Nephron progenitor cell (in vitro differentiated cells): ENCODE measurements around the gene ATF6B.

Experiments
- DNase-seq: peaks from one replicate; pipeline ENCODE4 v3.0.0; 2021
- H3K27ac Mint-ChIP-seq: 2 replicates; pipeline ENCODE4 v1.8.0; 2021; ENCODE audit warnings: mild to moderate bottlenecking, moderate library complexity, mixed read lengths
- H3K27me3 Mint-ChIP-seq: 2 replicates; pipeline ENCODE4 v1.8.0; 2021; ENCODE audit warnings: mild to moderate bottlenecking, low read depth, mixed read lengths; ENCODE audit not compliant: poor library complexity
- H3K36me3 Mint-ChIP-seq: 2 replicates; pipeline ENCODE4 v1.8.0; 2021; ENCODE audit warnings: low read depth, mixed read lengths
- H3K4me1 Mint-ChIP-seq: 2 replicates; pipeline ENCODE4 v1.8.0; 2021; ENCODE audit warnings: mixed read lengths
- H3K4me3 Mint-ChIP-seq: 2 replicates; pipeline ENCODE4 v1.8.0; 2021; ENCODE audit warnings: mild to moderate bottlenecking, moderate library complexity, mixed read lengths
- H3K9me3 Mint-ChIP-seq: 2 replicates; pipeline ENCODE4 v1.8.0; 2021; ENCODE audit warnings: mild to moderate bottlenecking, moderate library complexity, mixed read lengths
- TF ChIP-seq, protein P1 (sequence below): fragments of 200-600 bp; sonication (generic); IDR thresholded peaks from 2 replicates; pipeline ENCODE4 v1.5.0; 2021; ENCODE audit warnings: antibody characterized with exemption

ATF6B gene

DNA sequence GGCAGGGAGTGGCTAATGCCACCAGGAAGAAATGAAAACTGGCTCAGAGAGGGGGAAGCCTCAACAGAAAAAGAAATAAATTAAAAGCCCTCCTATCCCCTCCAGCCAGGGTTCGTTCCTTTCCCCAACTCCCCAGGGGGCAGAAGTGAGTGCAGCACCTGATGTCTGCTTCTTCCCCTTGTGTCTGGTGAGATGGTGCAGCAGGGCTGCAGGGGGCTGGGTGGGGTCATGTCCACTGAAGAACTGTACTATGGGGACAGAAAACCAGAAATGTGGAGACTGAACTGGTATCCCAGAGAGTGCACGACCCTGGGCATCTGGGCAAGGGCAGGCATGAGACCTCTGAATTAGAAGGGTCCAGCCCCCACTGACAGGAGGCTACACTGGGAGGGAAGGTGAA is 40.3 kb upstream of the ATF6B start:
- no peaks in the 10 kb centered on the region for H3K9me3 Mint-ChIP-seq
- TF ChIP-seq, protein P1, sequence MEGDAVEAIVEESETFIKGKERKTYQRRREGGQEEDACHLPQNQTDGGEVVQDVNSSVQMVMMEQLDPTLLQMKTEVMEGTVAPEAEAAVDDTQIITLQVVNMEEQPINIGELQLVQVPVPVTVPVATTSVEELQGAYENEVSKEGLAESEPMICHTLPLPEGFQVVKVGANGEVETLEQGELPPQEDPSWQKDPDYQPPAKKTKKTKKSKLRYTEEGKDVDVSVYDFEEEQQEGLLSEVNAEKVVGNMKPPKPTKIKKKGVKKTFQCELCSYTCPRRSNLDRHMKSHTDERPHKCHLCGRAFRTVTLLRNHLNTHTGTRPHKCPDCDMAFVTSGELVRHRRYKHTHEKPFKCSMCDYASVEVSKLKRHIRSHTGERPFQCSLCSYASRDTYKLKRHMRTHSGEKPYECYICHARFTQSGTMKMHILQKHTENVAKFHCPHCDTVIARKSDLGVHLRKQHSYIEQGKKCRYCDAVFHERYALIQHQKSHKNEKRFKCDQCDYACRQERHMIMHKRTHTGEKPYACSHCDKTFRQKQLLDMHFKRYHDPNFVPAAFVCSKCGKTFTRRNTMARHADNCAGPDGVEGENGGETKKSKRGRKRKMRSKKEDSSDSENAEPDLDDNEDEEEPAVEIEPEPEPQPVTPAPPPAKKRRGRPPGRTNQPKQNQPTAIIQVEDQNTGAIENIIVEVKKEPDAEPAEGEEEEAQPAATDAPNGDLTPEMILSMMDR = no peak
- H3K27ac Mint-ChIP-seq = peak overlapping the region; percentile 94
- H3K36me3 Mint-ChIP-seq = peaks cover 60% of the 10 kb centered on the region
- no peaks in the 10 kb centered on the region for H3K27me3 Mint-ChIP-seq
- no peak overlapping the region for H3K4me3 Mint-ChIP-seq
- DNase-seq = no peak
- peaks cover 26% of the 10 kb centered on the region for H3K4me1 Mint-ChIP-seq

DNA sequence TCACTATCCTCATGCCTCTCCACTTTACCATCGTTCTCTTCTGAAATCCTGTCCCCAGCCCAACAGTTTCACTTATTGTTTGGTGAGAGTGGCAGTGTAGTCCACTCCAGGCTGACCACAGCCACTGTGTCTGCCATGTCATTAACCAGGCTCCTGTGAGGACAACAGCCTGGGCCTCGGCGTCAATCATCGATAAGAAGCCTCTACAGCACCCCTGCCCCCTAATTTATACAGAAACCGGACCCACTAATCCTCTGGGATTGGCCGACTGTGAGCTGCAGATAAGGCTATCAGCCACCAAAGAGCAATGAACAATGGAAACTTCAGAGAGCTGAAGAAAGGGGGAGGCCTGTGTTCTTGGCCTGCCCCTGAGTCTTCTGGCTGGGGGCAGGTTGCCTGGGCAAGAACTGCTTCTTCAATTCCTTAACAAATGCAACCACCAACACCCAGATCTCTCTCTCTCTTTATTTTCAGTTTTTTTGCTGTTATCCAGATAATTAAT is 39.8 kb upstream of the ATF6B start:
- TF ChIP-seq, protein P1 = no peak
- no peak for DNase-seq
- Mint-ChIP-seq H3K27me3 (no peaks in the 10 kb centered on the region), H3K4me1 (peaks cover 20% of the 10 kb centered on the region), H3K9me3 (no peaks in the 10 kb centered on the region), H3K27ac (peak overlapping the region; percentile 94), H3K4me3 (no peak overlapping the region), H3K36me3 (peaks cover 65% of the 10 kb centered on the region)

DNA sequence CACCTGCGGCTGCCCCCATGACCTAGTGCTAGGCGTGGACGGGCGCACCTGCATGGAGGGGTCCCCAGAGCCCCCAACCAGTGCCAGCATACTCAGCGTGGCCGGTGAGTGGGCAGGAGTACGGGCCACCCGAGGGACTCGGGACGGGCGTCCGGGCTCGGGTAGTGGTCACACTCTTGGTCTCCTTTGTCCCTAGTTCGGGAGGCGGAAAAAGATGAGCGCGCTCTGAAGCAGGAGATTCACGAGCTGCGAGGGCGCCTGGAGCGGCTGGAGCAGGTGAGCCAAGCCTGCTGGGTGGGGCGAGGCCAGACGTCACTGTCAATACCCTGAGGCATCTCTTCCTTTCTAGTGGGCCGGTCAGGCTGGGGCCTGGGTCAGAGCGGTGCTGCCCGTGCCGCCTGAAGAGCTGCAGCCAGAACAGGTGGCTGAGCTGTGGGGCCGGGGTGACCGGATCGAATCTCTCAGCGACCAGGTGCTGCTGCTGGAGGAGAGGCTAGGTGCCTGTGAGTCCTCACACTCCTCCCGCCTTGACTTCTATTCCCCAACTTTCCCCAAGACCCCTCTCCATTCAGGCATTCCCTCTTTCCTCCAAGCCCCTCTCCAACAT is 39.2 kb upstream of the ATF6B start:
- H3K4me1 Mint-ChIP-seq = peaks cover 17% of the 10 kb centered on the region
- DNase-seq = no peak
- no peak overlapping the region for H3K4me3 Mint-ChIP-seq
- H3K9me3 Mint-ChIP-seq = no peaks in the 10 kb centered on the region
- TF ChIP-seq, protein P1 = no peak
- H3K36me3 Mint-ChIP-seq = peaks cover 71% of the 10 kb centered on the region
- no peaks in the 10 kb centered on the region for H3K27me3 Mint-ChIP-seq
- peak overlapping the region; percentile 94 for H3K27ac Mint-ChIP-seq

DNA sequence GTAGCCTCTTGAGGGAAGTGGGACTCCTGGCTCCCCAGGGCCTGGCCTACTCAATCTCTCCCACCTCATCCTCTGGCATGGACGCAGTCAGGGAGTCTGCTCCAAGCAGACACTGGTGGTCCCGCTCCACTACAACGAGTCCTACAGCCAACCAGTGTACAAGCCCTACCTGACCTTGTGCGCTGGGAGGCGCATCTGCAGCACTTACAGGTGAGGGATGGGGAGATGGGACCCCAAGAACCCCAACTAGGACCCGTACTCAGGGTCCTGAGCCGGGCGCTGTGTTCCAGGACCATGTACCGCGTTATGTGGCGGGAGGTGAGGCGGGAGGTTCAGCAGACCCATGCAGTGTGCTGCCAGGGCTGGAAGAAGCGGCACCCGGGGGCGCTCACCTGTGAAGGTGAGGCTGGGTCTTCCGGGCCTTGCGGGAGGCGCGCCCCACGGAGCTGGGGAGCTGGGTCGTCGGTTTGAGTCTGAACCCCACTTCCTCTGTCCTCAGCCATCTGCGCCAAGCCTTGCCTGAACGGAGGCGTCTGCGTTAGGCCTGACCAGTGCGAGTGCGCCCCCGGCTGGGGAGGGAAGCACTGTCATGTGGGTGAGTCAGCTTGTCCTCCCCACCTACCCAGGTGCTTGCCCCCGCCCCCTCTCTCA is 38.5 kb upstream of the ATF6B start:
- no peak overlapping the region for H3K27ac Mint-ChIP-seq
- H3K4me1 Mint-ChIP-seq = peaks cover 17% of the 10 kb centered on the region
- H3K9me3 Mint-ChIP-seq = no peaks in the 10 kb centered on the region
- TF ChIP-seq, protein P1 = no peak
- H3K4me3 Mint-ChIP-seq = no peak overlapping the region
- no peaks in the 10 kb centered on the region for H3K27me3 Mint-ChIP-seq
- no peak for DNase-seq
- H3K36me3 Mint-ChIP-seq = peaks cover 74% of the 10 kb centered on the region

- TF ChIP-seq, protein P1 = no peak
- H3K27ac Mint-ChIP-seq = peak within 1 kb of the TSS; percentile 72
- no peak for DNase-seq
Observed at GRCh38 chr6:32164295-32164694, 36.2 kb upstream of the ATF6B start, which contains the start of gene EGFL8. Gene EGFL8, plus strand, starts transcription at chr6:32164595. Its CDS starts 1,571 bp downstream, at chr6:32166166.

More at GRCh38 chr6:32164295-32164694, 36.2 kb upstream of the ATF6B start, which contains the start of gene EGFL8:
- H3K36me3 Mint-ChIP-seq = peaks cover 63% of the 10 kb centered on the region
- H3K4me1 Mint-ChIP-seq = peaks cover 17% of the 10 kb centered on the region
- H3K4me3 Mint-ChIP-seq = no peak within 1 kb of the TSS
- no peaks in the 10 kb centered on the region for H3K27me3 Mint-ChIP-seq
- H3K9me3 Mint-ChIP-seq = no peaks in the 10 kb centered on the region
